HG02973 (cell line): Measurements from ENCODE around the gene CLIP4.
A peak's percentile ranks its signal among the peaks of the same experiment; 100 is the strongest.

Source experiments
- ATAC-seq: cut with Tn5 transposase; IDR thresholded peaks from one replicate; pipeline ENCODE4 v1.9.1; 2021; ENCODE audit warnings: moderate library complexity; ENCODE audit not compliant: unreplicated experiment

The CLIP4 gene

DNA sequence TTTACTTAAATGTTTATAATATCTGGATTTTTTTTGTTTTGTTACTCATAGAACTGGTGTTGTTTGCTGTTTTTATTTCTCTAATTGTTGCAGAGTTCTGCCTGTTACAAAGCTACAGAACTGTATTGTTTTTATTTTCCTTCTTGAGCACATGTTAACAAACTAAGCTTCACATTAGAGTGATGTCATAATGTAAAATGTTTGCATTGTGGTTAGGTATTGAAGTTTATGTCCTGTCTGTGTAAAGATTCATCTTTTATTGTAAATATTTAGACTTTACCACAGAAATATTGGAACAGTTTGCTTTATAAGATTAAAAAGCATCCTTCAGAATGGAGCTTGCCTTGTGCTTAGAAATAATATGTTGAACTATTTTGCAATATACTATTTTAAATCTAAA lies 67.7 kb downstream of the CLIP4 start:
- ATAC-seq, result no peak

GRCh38 chr2:29184531-29184930 lies 69.3 kb downstream of the CLIP4 start:
- ATAC-seq, result no peak

GRCh38 chr2:29186817-29187216 lies 71.6 kb downstream of the CLIP4 start:
- ATAC-seq, result no peak

DNA sequence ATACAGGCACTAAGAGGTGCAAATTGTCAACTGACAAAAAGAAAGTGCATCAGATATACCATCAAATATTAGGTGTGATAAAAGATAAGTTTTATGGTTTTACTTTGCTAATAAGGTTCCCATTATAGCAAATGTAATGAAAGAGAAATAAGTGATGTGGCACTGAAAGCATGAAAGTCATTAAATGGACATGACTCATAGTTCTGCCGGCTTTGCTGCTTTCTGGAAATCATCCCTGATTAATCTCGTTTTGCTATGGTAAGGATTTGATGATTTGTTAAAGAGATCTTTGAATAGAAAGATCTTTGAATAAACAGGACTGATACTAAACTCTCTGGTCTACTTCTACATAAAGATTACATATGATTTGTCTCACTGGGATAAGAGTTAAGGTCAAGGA lies 72.7 kb downstream of the CLIP4 start:
- ATAC-seq, result no peak

DNA sequence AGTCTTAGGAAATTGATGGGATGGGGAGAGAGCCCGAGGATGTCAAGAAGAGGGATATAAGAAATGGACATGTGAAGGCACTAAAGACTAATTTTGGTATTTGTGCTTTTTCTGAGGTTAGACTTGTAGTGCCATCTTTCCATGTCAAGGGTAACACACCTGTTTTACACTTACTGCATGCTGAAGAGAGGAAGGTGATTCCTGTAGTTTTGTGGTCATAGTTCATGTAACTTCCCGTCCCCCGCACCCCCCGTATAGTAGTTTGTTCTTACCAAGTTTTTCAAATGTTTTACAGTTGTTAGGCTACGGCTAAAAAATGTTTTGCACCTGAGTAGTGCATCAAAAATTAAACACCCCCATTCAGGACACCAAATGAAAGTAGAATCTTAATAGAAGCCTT lies 73.8 kb downstream of the CLIP4 start:
- peak; percentile 66 for ATAC-seq

GRCh38 chr2:29191817-29192216 lies 76.6 kb downstream of the CLIP4 start:
- ATAC-seq, result no peak

GRCh38 chr2:29192526-29192925 lies 77.3 kb downstream of the CLIP4 start:
- no peak for ATAC-seq

- no peak for ATAC-seq
Observed at GRCh38 chr2:29193111-29193510, 77.9 kb downstream of the CLIP4 start.

GRCh38 chr2:29193681-29194080 lies 78.5 kb downstream of the CLIP4 start:
- no peak for ATAC-seq

GRCh38 chr2:29195796-29196195 lies 80.6 kb downstream of the CLIP4 start:
- no peak for ATAC-seq

DNA sequence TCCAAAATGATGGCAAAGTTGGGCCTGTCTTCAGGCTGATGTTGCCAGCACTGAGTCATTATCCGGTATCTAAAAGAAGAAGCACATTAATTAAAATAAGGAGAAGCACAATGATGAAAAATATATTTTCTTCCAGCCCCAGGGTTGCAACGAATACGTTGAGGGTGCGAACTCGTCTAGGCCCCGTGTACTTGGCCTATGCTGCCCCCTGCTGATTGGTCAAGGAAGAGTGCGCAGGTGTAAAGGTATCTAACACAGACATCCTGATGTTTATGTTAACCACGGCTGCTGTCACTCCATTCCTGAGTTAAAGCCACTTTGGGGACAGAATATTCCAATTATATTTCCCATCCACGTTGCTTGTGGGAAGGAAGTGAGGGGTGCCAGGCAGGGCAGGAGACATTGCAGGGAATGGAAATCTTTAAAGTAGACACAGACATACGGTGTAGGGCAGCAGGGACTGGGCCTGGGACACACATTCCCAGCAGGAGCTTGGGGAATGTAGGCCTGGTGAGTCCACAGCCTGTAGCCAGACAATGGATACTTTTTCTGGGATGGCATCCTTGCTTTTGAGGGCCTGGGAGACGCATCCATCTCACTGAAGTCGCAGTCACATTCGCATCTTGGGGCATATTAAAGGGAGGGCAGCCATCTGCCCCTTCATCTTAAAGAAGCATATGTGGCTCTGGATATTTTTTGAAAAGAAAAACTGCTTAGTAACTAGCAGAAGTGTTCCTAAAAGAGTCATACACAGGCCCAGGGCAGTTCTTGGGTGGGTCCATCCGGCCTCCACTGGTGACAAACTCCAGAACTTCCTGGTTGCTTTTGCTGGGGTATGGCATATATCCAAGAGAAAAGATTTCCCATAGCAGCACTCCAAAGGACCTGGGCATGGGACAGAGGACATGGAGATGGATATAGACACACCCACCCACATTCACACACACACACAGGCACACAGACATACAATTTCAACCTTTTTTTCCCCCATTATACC lies 81.9 kb downstream of the CLIP4 start:
- no peak for ATAC-seq

DNA sequence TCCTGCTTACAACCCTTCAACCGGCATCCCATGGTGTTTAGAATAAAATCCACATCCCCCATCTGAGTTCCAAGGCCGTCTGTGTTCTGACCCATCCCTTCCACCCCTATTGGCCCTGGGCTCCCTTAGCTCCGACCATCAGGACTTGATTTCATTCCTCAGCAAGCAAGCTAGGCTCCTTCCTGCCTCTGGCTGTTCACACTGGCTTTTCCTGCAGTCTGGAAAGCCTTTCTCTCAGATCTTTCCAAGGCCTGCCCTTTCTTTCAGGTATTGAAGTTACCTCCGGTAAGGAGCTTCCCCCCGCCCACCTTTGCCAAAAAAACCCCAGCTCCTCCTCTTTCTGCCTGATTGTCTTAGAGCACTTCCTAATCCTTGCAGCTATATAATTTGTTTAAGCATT lies 86.8 kb downstream of the CLIP4 start:
- ATAC-seq, result no peak

DNA sequence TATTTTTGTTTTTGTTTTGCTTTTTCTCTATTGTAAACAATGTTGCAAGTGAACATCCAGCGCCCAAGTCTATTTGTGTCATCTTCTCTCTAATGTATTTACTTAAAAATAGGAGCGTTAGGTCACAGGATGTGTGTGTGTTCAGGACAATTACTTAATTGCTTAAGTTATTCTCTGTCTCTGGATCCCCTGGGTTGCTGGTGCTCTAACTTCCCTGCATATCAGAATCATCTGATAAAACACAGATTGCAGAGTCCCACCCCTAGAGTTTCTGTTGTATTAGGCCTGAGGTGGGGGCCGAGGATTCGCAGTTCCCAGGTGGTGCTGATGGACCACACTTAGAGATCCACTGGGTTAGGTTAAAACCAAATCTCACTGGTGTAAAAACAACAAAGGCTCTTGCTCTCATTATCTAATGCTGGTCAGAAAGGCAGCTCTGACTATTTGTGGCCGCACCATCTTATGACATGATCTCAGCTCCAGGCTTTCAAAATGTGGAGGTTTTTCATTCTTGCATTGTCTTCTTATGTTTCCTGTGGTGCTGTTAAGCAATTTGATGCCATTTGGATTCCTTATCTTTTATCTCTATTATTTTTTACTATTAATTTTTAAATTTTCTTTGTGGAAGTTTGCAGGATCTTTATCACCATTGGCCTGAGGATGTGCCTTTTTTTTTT lies 87.7 kb downstream of the CLIP4 start:
- ATAC-seq, result no peak

DNA sequence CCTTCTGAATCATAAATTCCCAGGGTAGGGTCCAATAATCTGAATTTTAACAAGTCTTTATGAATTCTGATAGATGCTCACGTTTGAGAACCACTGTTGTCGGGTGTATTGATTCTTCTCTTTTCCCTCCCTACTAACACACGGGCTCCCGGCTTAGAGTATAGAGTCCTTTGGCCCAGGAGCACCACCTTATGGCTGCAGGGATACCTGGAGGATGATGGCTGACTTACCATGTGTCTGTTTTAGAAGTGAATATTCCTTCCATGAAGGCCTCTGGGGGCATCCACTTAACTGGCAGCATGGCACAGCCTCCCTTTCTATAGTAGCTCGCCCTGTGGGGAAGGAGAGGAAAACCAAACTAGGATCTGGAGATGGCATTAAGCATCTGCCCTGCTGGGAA lies 91.7 kb downstream of the CLIP4 start:
- ATAC-seq, result no peak

DNA sequence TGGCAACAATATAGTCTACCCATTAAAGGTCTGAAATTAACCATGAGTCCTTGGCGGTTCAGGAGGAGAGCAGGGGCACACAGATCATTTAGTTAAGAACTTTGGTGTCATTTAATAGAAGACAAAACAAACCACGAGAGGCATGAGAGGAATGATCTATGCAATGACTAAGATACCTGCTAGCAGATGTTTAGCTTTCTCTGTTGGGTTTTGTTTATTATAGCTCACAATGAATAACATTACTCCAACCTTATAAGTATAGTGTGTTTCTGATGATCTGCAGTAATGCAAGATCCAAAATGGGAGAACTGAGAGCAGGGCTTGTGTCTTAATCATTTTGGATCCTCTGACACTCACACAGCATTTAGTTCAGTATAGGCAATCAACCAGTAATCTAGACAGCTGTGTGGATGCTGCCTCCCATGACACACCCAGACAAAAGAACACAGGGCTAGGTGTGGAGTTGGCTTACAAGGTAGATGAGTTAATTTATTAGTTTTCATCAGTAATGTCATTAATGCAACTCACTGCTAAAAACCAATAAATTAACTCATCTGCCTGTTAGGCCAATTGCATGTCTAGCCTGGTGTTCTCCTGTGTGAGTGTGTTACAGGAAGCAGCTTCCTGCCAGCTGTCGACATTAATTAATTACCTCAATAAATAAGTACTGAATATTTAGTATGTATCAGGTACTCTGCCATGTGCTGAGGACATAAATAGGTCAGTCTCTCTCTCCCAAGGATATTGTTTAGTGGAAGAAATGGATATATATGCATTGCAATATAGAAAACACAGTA lies 92.3 kb downstream of the CLIP4 start:
- ATAC-seq, result no peak

DNA sequence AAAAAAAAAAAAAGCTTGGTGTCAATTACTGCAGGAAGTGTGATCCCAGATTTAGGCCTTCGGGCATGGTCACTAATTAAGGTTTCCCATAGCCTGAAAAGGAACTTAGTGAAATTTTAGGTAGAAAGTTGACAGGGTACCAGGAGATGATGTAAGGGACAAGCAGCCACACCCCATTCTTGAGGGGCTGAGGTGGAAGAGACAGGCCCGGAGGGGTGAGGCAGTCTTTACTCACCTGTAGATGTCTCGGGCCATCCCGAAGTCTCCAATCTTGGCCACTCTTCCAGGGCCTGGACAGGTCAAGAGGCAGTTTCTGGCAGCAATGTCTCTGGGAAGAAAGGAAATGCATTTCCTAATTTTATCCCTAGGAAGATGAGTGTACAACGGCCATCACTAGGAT lies 94.3 kb downstream of the CLIP4 start:
- no peak for ATAC-seq

- no peak for ATAC-seq
Observed at GRCh38 chr2:29212009-29212408, 96.8 kb downstream of the CLIP4 start.

- ATAC-seq, result no peak
Observed at GRCh38 chr2:29213888-29214291, 98.7 kb downstream of the CLIP4 start.

GRCh38 chr2:29215073-29215472 lies 99.9 kb downstream of the CLIP4 start:
- no peak for ATAC-seq

- ATAC-seq, result no peak
Observed at GRCh38 chr2:29215739-29216608, 100.8 kb downstream of the CLIP4 start.

DNA sequence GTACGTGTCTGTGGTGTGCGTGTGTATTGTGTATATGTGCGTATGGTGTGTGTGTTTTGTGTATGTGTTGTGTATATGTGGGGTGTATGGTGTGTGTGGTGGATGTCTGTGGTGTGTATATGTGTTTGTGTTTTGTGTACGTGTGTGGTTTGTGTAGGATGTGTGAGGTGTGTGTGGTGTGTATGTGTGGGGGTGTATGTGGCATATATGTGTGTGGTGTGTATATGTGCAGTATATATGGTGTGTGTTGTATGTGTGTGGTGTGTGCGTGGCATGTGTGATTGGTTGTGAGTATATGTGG lies 101.3 kb downstream of the CLIP4 start:
- no peak for ATAC-seq
